Activated CD8-positive, alpha-beta T cell treated with anti-CD3 and anti-CD28 coated beads for 36 hours (primary cell): ENCODE results near the gene PID1. TPM values are rescaled to one million over a fixed set of nuclear protein-coding genes. Genes with fewer than 3 reads are reported as not detected.

Experiments used
- ATAC-seq: fragments of 200-7000 bp; cut with Tn5 transposase; one replicate; pipeline ENCODE4 v1.10.0; 2021; ENCODE audit warnings: mild to moderate bottlenecking, moderate library complexity
- CTCF ChIA-PET: fragments of 350-600 bp; sonication (Branson Sonifier 250); formaldehyde crosslinking; loops from one replicate; lab custom pipeline; 2021; ENCODE audit warnings: antibody characterized with exemption; lab: Charles Lee
- POLR2A ChIA-PET: fragments of 350-600 bp; sonication (Branson Sonifier 250); formaldehyde crosslinking; loops from one replicate; lab custom pipeline; 2021; ENCODE audit warnings: antibody characterized with exemption; lab: Charles Lee
- DNase-seq: peaks from one replicate; pipeline ENCODE4 v3.0.0-alpha.2; 2020
- H3K27ac Mint-ChIP-seq: one replicate; pipeline ENCODE4 v1.8.0; 2021; ENCODE audit warnings: mild to moderate bottlenecking, mixed read lengths
- H3K27me3 Mint-ChIP-seq: one replicate; pipeline ENCODE4 v1.8.0; 2021; ENCODE audit warnings: mixed read lengths
- H3K36me3 Mint-ChIP-seq: one replicate; pipeline ENCODE4 v1.8.0; 2021; ENCODE audit warnings: low read depth, mixed read lengths
- H3K4me1 Mint-ChIP-seq: one replicate; pipeline ENCODE4 v1.8.0; 2021; ENCODE audit warnings: low read depth, mixed read lengths
- H3K4me3 Mint-ChIP-seq: one replicate; pipeline ENCODE4 v1.8.0; 2021; ENCODE audit warnings: mild to moderate bottlenecking, moderate library complexity, mixed read lengths
- H3K9me3 Mint-ChIP-seq: one replicate; pipeline ENCODE4 v1.8.0; 2021; ENCODE audit warnings: mixed read lengths
- intact Hi-C: fragments of 100-400 bp; cut with micrococcal nuclease; formaldehyde crosslinking; loops from one replicate; pipeline ENCODE4 v1.10.0; 2022
- total RNA-seq, 2 experiments: library from RNA; stranded (reverse); gene quantifications; one replicate each; pipeline ENCODE4 v1.2.3, GENCODE V29; 2021
- TF ChIP-seq, protein P1 (sequence below): fragments of 200-600 bp; IDR thresholded peaks from one replicate; pipeline ENCODE4 v1.8.0; 2022; ENCODE audit warnings: antibody characterized with exemption, mild to moderate bottlenecking

Gene PID1
- total RNA-seq, 2 experiments from 2014 or later = not detected

DNA sequence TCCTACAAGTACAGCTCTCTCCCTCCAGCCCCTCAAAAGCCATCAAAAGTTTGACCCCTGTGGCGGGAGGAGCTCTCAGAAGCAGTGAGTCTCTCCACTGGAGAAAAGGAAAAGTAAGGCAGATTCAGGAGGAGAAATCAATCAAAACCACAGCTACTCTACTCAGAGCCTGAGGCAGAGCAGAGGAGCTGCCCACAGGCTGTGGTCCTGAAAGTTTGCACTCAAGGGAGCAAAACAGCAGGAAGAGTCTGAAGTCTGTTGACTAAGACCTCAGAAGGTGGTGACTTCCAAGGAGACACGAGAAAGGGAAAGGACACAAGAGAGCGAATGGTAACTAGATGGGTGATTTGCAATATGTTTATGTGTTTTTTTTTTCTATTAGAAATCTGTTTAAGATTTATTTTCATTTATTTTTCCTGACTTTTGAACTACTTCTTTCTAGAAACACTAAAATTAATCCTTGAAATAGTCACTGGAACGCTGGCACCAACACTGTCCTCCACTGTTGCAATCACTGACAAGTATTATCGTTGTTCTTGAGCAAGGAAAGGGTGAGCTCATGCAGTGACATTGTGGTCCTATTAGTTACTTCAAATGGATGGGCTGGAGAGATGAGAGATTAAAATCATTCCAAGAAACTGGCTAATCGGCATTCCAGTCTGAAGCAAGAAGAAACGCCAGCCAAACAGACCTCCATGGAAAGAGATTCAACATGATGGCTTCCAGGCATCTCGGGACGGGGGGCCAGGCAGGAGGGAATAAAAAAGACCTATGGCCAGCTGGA lies 35.8 kb downstream of the PID1 start:
- no peak overlapping the region for H3K27ac Mint-ChIP-seq
- CTCF ChIA-PET = interaction anchor here (1.1 kb wide), 1 partner anchor 15 kb away, joined by 3 read pairs; no protein-coding TSS in a partner anchor

DNA sequence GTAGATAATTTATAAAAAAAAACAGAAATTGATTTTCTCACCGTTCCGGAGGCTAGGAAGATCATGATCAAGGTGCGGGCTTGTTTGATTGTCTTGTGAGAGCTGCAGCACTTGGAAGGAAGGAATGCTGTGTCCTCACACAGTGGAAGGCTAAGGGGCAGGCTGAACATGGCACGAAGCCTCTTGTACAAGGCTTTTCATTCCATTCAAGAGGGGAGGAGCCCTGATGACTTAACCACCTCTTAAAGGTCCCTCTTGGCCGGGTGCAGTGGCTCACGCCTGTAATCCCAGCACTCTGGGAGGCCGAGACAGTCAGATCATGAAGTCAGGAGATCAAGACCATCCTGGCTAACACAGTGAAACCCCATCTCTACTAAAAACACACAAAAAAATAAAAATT lies 39.2 kb downstream of the PID1 start:
- H3K27ac Mint-ChIP-seq = no peak overlapping the region
- no peaks in the 10 kb centered on the region for H3K4me1 Mint-ChIP-seq
- ChIA-PET CTCF (no interaction called here), POLR2A (no interaction called here)
- H3K36me3 Mint-ChIP-seq = no peaks in the 10 kb centered on the region
- no peaks in the 10 kb centered on the region for H3K9me3 Mint-ChIP-seq
- H3K27me3 Mint-ChIP-seq = peaks cover 2% of the 10 kb centered on the region
- no peak for ATAC-seq
- H3K4me3 Mint-ChIP-seq = no peak overlapping the region
- intact Hi-C loops = no loop called here
- TF ChIP-seq, protein P1, sequence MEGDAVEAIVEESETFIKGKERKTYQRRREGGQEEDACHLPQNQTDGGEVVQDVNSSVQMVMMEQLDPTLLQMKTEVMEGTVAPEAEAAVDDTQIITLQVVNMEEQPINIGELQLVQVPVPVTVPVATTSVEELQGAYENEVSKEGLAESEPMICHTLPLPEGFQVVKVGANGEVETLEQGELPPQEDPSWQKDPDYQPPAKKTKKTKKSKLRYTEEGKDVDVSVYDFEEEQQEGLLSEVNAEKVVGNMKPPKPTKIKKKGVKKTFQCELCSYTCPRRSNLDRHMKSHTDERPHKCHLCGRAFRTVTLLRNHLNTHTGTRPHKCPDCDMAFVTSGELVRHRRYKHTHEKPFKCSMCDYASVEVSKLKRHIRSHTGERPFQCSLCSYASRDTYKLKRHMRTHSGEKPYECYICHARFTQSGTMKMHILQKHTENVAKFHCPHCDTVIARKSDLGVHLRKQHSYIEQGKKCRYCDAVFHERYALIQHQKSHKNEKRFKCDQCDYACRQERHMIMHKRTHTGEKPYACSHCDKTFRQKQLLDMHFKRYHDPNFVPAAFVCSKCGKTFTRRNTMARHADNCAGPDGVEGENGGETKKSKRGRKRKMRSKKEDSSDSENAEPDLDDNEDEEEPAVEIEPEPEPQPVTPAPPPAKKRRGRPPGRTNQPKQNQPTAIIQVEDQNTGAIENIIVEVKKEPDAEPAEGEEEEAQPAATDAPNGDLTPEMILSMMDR = no peak
- no peak for DNase-seq

More for the DNA sequence above, 35.8 kb downstream of the PID1 start:
- H3K9me3 Mint-ChIP-seq = peaks cover under 1% of the 10 kb centered on the region
- DNase-seq (no peak), ATAC-seq (no peak)
- H3K4me3 Mint-ChIP-seq = no peak overlapping the region
- peaks cover 2% of the 10 kb centered on the region for H3K27me3 Mint-ChIP-seq
- intact Hi-C loops = no loop called here
- TF ChIP-seq, protein P1 = no peak
- POLR2A ChIA-PET = no interaction called here
- H3K36me3 Mint-ChIP-seq = no peaks in the 10 kb centered on the region
- H3K4me1 Mint-ChIP-seq = no peaks in the 10 kb centered on the region

DNA sequence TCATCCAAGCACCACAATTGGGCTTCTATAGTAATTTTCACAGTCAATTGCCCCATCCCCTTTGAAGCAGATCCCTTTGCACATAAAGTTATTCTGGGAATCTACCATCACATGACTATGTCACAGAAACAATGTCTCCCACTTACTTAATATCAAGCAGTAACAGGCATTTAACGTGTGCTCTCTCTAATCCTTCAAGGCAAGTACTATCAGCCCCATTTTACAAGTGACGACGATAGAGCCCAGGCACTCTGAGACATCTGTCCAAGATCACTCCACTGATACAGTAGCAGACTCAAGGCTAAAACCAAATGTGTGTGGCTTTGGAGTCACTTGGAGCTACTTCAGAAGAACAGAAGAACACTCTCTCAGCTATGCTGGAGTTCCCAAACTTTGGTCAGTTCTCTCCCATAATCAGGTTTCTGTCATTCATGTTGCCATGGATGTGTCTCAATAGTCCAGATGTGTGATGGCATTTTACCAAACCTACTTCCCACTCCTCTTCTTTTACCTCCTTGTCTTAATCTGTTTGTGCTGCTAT lies 39.7 kb downstream of the PID1 start:
- POLR2A ChIA-PET = no interaction called here
- no peaks in the 10 kb centered on the region for H3K36me3 Mint-ChIP-seq
- no peak for ATAC-seq
- H3K9me3 Mint-ChIP-seq = no peaks in the 10 kb centered on the region
- no peaks in the 10 kb centered on the region for H3K4me1 Mint-ChIP-seq
- H3K27ac Mint-ChIP-seq = no peak overlapping the region
- intact Hi-C loops = no loop called here
- peaks cover 2% of the 10 kb centered on the region for H3K27me3 Mint-ChIP-seq
- CTCF ChIA-PET = no interaction called here
- no peak overlapping the region for H3K4me3 Mint-ChIP-seq
- DNase-seq = no peak
- TF ChIP-seq, protein P1 = no peak

DNA sequence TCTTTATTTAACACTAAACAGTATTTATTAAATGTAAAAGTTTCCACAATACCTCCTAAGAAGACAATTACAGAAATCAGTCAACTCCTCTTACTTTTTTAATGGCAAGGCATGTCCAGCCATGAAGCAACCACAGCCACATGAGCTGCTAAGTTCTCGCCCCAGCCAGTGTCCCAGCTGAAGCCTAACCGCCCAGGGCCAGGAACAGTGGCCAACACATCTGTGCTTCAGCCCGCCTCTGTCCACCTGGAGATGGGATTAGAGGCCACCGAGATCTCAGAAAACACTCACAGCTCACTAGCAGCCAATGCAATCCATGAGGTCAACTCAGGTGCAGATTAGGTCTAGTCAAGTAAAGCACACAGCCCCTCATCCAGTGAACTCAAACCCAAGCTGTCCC lies 40.2 kb downstream of the PID1 start:
- no peaks in the 10 kb centered on the region for H3K36me3 Mint-ChIP-seq
- POLR2A ChIA-PET = no interaction called here

DNA sequence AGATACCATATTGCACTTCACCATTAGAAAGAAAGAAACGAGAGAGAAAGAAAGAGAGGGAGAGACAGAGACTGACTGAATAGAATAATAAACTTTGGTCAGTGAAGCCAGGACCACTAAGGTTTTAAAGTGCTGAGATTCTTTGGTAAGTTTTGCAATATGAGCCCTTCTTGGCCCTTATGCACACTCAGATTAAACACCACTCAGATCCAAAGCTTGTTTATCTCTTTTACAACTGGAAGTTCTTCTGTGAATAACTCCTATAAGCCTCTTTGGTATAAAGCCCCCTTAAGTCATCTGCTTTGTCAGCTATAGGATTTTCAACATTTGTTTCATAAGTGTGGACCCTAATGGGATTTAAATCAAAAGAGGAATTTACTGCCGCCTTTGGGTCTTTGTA lies 40.8 kb downstream of the PID1 start:
- ATAC-seq (no peak), DNase-seq (no peak)
- no peak overlapping the region for H3K27ac Mint-ChIP-seq
- CTCF ChIA-PET = no interaction called here
- no peaks in the 10 kb centered on the region for H3K36me3 Mint-ChIP-seq
- H3K4me1 Mint-ChIP-seq = no peaks in the 10 kb centered on the region
- POLR2A ChIA-PET = no interaction called here
- no peaks in the 10 kb centered on the region for H3K9me3 Mint-ChIP-seq
- H3K4me3 Mint-ChIP-seq = no peak overlapping the region
- TF ChIP-seq, protein P1 = no peak
- peaks cover 2% of the 10 kb centered on the region for H3K27me3 Mint-ChIP-seq
- intact Hi-C loops = no loop called here

More for the DNA sequence above, 40.2 kb downstream of the PID1 start:
- CTCF ChIA-PET = no interaction called here
- no peaks in the 10 kb centered on the region for H3K9me3 Mint-ChIP-seq
- no peaks in the 10 kb centered on the region for H3K4me1 Mint-ChIP-seq
- H3K27ac Mint-ChIP-seq = no peak overlapping the region
- intact Hi-C loops = no loop called here
- no peak for DNase-seq
- peaks cover 2% of the 10 kb centered on the region for H3K27me3 Mint-ChIP-seq
- TF ChIP-seq, protein P1 = no peak
- H3K4me3 Mint-ChIP-seq = no peak overlapping the region
- no peak for ATAC-seq
